Hair follicle dermal papilla cell (primary cell): ENCODE results near the gene FAM180A. TPM values are rescaled to one million over a fixed set of nuclear protein-coding genes. Genes with fewer than 3 reads are reported as not detected.

Source experiments
- total RNA-seq: library from RNA; depleted of rRNA; stranded (reverse); fragments of >200 nt; gene quantifications from 2 replicates; pipeline ENCODE4 v1.2.3, GENCODE V29; 2012

FAM180A gene
- total RNA-seq = 33.4 and 34.4 TPM in 2 replicates

DNA sequence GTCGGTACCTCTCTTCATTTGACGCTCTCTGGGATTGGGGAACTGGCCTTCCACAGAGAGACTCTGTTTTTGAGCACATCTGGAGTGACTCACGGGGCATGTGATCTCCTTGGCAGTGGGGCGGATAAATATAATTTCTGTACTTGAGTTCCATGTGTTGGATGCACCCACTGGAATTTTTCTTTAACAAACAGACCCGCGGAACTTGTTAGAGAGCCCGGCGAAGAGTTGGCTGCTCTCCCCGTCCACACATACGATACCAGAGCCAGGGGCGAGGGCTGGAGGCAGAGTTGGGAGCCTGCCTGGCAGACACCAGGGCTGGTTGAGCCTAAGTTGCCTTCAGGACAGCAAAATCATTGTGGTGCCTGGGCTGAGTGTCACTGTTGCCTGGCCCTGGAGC, at the start of gene FAM180A:
Gene FAM180A, minus strand, starts transcription at position 44 of the 400 bp plus-strand sequence. CDS start 233 bp downstream, outside the sequence.

DNA sequence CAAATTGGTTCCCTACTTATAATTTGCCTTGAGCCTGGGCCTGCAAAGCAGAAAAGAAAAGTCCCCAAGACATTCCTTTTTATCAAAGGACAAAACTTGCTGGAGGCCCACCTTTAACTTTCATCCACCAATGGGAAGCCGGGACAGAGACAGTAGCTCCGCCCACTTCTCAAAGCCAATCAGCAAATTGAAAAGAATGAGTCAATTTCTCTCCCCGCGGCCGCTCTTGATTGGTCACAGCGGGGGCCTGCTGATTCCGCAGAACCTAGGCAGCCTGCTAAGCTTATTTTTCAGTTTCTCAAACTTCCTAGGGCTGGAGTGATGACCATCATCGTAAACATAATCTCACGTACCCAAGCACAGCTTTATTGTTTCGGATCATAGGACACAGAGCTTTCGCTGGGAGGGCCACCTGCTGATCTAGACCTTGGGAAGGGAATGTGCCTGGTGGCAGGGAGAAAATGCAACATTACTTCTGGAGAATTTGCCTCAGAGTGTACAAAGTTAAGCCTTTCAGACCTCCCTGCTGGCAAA, 20.4 kb downstream of the FAM180A start, which contains the start of gene SLC13A4:
Gene SLC13A4, minus strand, starts transcription at position 51 of the 534 bp plus-strand sequence. CDS start 690 bp downstream, outside the sequence.

Other genes starting within 250 kb of the FAM180A start
- 13.4 and 19.1 TPM in 2 replicates for gene CNOT4, start 238.7 kb downstream of the FAM180A start, total RNA-seq
- 33.9 and 42.2 TPM in 2 replicates for gene NUP205, start 190.9 kb downstream of the FAM180A start, total RNA-seq
- 13.4 and 13.5 TPM in 2 replicates for gene STMP1, start 86.3 kb downstream of the FAM180A start, total RNA-seq
- 0.16 and 0.97 TPM in 2 replicates for gene SLC13A4, start 20.6 kb downstream of the FAM180A start, total RNA-seq
- 124 and 125 TPM in 2 replicates for gene MTPN, start 228.5 kb upstream of the FAM180A start, total RNA-seq